SU-DHL-6 (cell line): ENCODE results near the gene EME1.

ENCODE experiments used
- H2AFZ ChIP-seq: fragments of 200-600 bp; sonication (generic); 2 replicates; pipeline ENCODE4 v1.6.1; 2014; ENCODE audit warnings: low read depth, mild to moderate bottlenecking, moderate library complexity, mixed read lengths, antibody characterized with exemption, low read length; ENCODE audit not compliant: severe bottlenecking
- H3F3A ChIP-seq: fragments of 200-600 bp; shearing (Covaris generic); 2 replicates; pipeline ENCODE4 v1.6.0; 2016; ENCODE audit warnings: antibody characterized with exemption, mild to moderate bottlenecking; ENCODE audit not compliant: insufficient read depth
- H3K27ac ChIP-seq: fragments of 200-600 bp; sonication (generic); 2 replicates; pipeline ENCODE4 v1.5.1; 2016; ENCODE audit warnings: low read depth, mild to moderate bottlenecking, low read length, moderate library complexity, mixed read lengths
- H3K27me3 ChIP-seq: fragments of 200-600 bp; sonication (generic), shearing (Covaris generic); 2 replicates; pipeline ENCODE4 v1.6.0; 2014; ENCODE audit warnings: mild to moderate bottlenecking, low read length
- H3K36me3 ChIP-seq: fragments of 200-600 bp; sonication (generic); 2 replicates; pipeline ENCODE4 v1.6.1; 2014; ENCODE audit warnings: mild to moderate bottlenecking, low read length, mixed read lengths
- H3K4me2 ChIP-seq: fragments of 300-600, 200-600 bp; shearing (Covaris generic), sonication (generic); 2 replicates; pipeline ENCODE4 v1.6.0; 2014; ENCODE audit warnings: low read length, low read depth, mild to moderate bottlenecking; ENCODE audit not compliant: poor library complexity, severe bottlenecking
- H3K4me3 ChIP-seq: fragments of 200-600 bp; sonication (generic); 2 replicates; pipeline ENCODE4 v1.5.1; 2014; ENCODE audit warnings: antibody characterized with exemption, low read length, mild to moderate bottlenecking, mixed read lengths; ENCODE audit not compliant: insufficient read depth, poor library complexity, severe bottlenecking
- H3K79me2 ChIP-seq: fragments of 200-600 bp; sonication (generic); 2 replicates; pipeline ENCODE4 v1.6.1; 2014; ENCODE audit warnings: mild to moderate bottlenecking, low read length, moderate library complexity; ENCODE audit not compliant: insufficient read depth
- H3K9ac ChIP-seq: fragments of 200-600 bp; sonication (generic); 2 replicates; pipeline ENCODE4 v1.7.0; 2014; ENCODE audit warnings: mild to moderate bottlenecking, low read length
- H3K9me2 ChIP-seq: fragments of 200-600 bp; sonication (generic); replicated peaks from 2 replicates; pipeline ENCODE4 v1.6.1; 2014; ENCODE audit warnings: low read length; ENCODE audit not compliant: insufficient read depth
- H3K9me3 ChIP-seq: fragments of 200-600 bp; sonication (generic); 2 replicates; pipeline ENCODE4 v1.6.1; 2014; ENCODE audit warnings: low read length, mixed read lengths; ENCODE audit not compliant: insufficient read depth
- H4K20me1 ChIP-seq: fragments of 200-600 bp; sonication (generic); 2 replicates; pipeline ENCODE4 v1.6.1; 2014; ENCODE audit warnings: low read depth, mild to moderate bottlenecking, antibody characterized with exemption, low read length, moderate library complexity, mixed read lengths
- CTCF ChIP-seq: fragments of 200-600 bp; sonication (generic); IDR thresholded peaks from one replicate; pipeline ENCODE4 v1.5.1; 2017; ENCODE audit warnings: antibody characterized with exemption, mild to moderate bottlenecking, low read length, moderate library complexity; ENCODE audit not compliant: insufficient read depth, poor library complexity, severe bottlenecking
- EZH2phosphoT487 ChIP-seq: fragments of 200-600 bp; sonication (generic), shearing (Covaris generic); conservative IDR thresholded peaks from 2 replicates; pipeline ENCODE4 v1.6.1; 2018; ENCODE audit warnings: mild to moderate bottlenecking, antibody characterized with exemption, low read length, moderate library complexity, mixed read lengths

The EME1 gene

GRCh38 chr17:50347894-50348291 lies 25.1 kb upstream of the EME1 start:
- no peak overlapping the region for H3K4me3 ChIP-seq
- no peaks in the 10 kb centered on the region for H3K27me3 ChIP-seq
- no peaks in the 10 kb centered on the region for H4K20me1 ChIP-seq
- TF ChIP-seq CTCF (no peak), EZH2phosphoT487 (no peak)
- H3K79me2 ChIP-seq = 0 out of 2 replicates have a peak, but pooled peaks cover 8% of the 10 kb centered on the region
- H3K9me2 ChIP-seq = no peaks in the 10 kb centered on the region
- H3K27ac ChIP-seq = no peak overlapping the region
- H3K4me2 ChIP-seq = no peak overlapping the region
- H2AFZ ChIP-seq = no peak overlapping the region
- no peak overlapping the region for H3K9ac ChIP-seq
- no peaks in the 10 kb centered on the region for H3K9me3 ChIP-seq
- no peaks in the 10 kb centered on the region for H3K36me3 ChIP-seq
- no peaks in the 10 kb centered on the region for H3F3A ChIP-seq

- Histone ChIP-seq H4K20me1 (no peaks in the 10 kb centered on the region), H3K4me2 (no peak overlapping the region)
These were observed 24.3 kb upstream of the EME1 start for GRCh38 chr17:50348522-50349242.

GRCh38 chr17:50349243-50349600 lies 23.8 kb upstream of the EME1 start:
- Histone ChIP-seq H3K36me3 (no peaks in the 10 kb centered on the region), H3K4me3 (no peak overlapping the region), H3K9me3 (no peaks in the 10 kb centered on the region), H3K27ac (no peak overlapping the region), H2AFZ (no peak overlapping the region), H3K9ac (no peak overlapping the region), H3K27me3 (no peaks in the 10 kb centered on the region), H3F3A (no peaks in the 10 kb centered on the region), H4K20me1 (no peaks in the 10 kb centered on the region), H3K9me2 (no peaks in the 10 kb centered on the region), H3K79me2 (0 out of 2 replicates have a peak, but pooled peaks cover 8% of the 10 kb centered on the region), H3K4me2 (no peak overlapping the region)
- TF ChIP-seq CTCF = no peak

More at GRCh38 chr17:50348522-50349242, 24.3 kb upstream of the EME1 start:
- Histone ChIP-seq H3K9me2 (no peaks in the 10 kb centered on the region), H3K9me3 (no peaks in the 10 kb centered on the region), H3K4me3 (no peak overlapping the region), H3F3A (no peaks in the 10 kb centered on the region), H3K27me3 (no peaks in the 10 kb centered on the region), H2AFZ (no peak overlapping the region), H3K79me2 (0 out of 2 replicates have a peak, but pooled peaks cover 8% of the 10 kb centered on the region), H3K27ac (no peak overlapping the region), H3K36me3 (no peaks in the 10 kb centered on the region), H3K9ac (no peak overlapping the region)
- TF ChIP-seq EZH2phosphoT487 (no peak), CTCF (no peak)
